GM19395 (cell line): ENCODE data around the gene CERS3.

ENCODE experiments used
- ATAC-seq: cut with Tn5 transposase; IDR thresholded peaks from one replicate; pipeline ENCODE4 v1.9.1; 2021; ENCODE audit warnings: mild to moderate bottlenecking, moderate library complexity; ENCODE audit not compliant: unreplicated experiment

The CERS3 gene

DNA sequence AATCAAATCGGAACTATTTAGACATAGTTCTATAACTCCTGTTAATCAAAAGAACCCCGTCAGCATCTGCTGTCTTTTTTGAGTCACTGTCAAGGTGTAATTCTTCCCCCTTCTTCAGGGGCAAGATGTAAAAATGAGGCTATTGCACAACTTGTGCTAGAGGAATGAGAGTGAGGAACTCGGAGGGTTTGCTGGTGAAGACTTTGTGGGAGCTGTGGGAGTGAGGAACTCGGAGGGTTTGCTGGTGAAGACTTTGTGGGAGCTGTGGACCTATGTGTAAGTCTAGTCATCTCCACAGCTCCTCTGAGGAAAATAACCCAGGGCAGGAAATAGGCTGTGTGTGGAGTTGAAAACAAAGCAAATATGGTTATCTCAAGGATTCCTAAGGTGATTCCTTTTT lies 2.5 kb upstream of the CERS3 start:
- no peak for ATAC-seq

DNA sequence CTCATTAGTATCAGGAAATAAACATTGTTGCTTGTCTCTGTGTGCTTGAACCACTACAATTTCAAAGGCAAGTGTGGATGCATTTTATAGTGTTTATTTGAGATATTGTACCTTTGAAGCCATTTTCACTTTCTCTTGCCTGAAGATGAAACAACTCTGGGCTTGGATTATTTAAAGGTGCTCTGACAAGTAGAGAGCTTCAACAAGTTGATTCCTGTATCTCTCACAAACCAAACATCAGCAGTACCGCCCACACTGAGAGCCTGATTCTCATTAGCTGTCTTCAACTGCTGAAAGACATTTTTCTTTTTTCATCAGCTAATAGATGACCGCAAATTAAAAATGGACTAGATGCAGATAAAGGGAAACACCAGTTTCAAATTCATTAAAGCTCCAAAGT lies 806 bp upstream of the CERS3 start:
- ATAC-seq: no peak

GRCh38 chr15:100526027-100526481 lies 2.7 kb downstream of the CERS3 start:
- no peak for ATAC-seq

- no peak for ATAC-seq
These were observed 3.3 kb downstream of the CERS3 start for GRCh38 chr15:100525436-100525835.

DNA sequence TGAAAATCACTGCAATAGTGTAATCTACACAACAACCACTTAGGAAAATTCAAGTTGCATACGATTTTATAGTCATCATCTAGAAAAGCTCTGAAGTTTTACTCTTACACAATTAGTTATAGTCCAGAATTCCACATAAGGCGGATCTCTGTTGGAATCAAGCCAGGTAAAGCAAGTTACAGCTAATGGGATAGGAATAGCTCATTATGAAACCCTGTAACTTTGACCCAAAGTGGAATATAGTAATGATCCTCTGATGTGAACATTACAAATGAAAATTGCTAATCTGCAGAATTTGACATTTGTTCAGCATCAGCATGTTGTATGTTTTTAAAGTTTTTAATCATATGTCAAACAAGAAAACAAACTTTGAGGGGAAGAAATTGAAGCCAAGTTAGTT lies 4.4 kb downstream of the CERS3 start:
- no peak for ATAC-seq

DNA sequence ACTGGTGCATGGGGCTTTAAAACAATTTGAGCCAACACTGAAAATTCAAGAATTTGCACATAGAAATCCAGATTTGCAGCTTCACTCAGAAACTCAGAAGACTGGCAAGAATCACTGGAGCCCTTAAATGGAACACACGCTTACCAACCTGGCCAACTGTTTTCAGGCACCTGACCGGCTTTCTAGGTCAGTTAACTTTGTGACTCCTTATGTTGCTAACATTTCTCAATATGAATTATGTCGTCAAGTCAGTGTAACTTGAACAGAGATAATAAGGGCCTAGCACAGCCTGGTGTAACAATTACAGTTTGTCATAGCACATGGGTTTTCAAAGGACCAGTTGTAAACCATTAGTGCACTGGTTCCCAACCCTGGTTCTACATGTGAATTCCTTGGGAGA lies 6.8 kb downstream of the CERS3 start:
- no peak for ATAC-seq

- ATAC-seq: no peak
These were observed 8.4 kb downstream of the CERS3 start for GRCh38 chr15:100520132-100520921.

DNA sequence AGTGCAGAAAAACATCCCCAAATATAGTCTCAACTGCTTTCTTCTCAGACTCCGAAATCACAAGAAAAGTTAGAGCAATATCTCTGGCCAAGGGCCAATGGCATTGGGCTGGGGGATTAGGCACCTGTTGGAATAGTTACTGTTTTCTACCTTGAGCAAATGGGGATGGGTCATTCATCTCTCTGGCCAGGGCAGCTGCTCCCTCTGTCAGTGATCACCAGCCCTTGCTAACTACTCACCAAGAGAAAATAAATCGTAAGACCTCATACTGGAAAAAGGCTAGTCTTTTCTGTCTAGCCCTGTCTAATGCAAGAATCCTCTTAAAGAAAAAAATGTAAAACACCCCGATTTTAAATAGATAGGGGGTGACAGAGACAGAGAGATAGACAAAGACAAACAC lies 10.9 kb downstream of the CERS3 start:
- ATAC-seq: no peak

DNA sequence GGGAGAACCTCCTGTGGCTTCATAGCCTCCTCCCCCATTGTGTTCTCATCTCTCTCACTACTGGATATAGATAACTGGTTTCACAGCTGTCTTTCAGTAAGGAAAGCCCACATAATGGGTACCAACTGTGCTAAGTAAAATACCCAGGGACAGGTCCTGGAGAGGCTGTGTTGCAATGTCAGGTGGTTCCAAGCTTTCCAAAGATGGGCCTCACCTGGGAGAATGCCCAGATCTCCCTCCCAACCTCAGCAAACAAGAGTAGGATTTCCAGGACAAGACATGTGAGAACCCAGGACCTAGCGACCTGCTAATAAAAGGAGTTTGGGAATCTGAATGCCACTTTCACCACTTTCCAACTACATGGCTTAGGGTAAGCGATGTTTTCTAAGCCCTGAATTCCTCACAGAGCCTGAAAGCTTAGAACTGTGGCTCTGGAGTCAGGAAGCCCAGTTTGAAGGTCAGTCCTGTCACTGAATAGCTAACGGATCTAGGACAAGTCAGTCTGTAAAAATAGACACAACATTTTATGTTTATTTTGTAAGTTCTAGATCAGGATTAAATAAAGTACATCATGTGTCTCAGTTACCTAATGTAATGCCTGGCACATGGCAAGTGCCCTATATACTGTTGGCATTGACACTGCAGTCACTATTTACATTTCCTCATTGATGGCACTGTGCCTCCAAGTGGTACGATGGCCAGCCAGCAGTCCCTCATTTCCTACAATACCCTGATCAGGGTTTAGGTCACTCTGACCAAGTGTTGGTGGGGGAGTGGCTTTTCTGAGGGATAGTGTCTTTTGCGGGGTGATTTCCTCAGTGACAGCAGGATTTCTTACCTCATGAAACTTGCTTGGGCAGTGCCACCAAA lies 11.9 kb downstream of the CERS3 start:
- ATAC-seq: no peak

GRCh38 chr15:100515758-100516157 lies 13.0 kb downstream of the CERS3 start:
- no peak for ATAC-seq

DNA sequence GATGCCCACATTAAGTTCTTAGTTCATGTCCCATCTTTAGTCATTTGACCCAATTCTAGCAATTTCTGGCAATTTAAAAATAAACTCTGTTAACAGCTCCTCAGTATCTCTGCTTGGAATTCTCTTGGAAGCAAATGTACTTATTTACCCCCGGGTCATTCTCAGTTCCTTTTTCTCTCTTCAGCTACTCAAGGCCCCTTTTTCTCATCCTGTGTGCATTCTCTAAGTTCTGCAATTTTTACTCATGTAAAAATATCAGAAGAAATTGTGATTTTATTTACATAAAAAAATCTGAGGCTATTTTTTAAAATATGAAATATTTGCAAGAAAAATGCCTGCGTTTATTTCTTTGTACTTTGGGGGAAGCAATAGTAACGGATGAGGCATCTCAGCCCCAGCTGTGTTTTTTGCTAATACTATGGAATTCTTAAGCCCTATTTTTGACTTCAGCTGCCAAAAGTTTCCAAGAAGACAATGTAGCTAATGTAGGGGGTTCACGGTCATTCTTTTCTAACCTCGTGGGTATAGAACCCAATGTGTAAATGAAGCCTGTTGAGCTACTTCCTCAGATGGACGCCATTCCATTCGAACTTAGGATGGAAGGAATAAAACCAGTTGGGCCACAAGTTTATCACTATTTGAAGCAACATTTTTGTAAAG lies 20.0 kb downstream of the CERS3 start:
- no peak for ATAC-seq

GRCh38 chr15:100502651-100503050 lies 26.1 kb downstream of the CERS3 start:
- ATAC-seq: no peak

GRCh38 chr15:100501117-100501516 lies 27.6 kb downstream of the CERS3 start:
- ATAC-seq: no peak

- ATAC-seq: no peak
These were observed 28.3 kb downstream of the CERS3 start for GRCh38 chr15:100500226-100500990.

- no peak for ATAC-seq
These were observed 32.9 kb downstream of the CERS3 start for GRCh38 chr15:100495861-100496260.

DNA sequence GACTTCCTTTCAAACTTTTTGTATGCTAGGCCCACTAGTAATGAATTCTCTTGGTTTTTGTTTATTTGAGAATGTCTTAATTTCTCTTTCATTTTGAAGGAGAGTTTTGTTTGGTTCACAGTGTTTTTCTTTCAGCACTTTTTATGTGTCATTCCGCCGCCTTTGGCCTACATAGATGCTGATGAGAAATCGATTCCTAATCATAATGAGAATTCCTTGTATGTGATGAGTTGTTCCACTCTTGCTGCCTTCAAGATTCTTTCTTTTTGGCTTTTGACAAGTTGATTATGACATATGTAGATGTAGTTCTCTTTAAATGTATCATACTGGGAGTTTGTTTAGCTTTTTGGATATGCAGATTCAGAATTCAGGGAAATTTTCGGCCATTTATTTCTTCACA lies 35.5 kb downstream of the CERS3 start:
- ATAC-seq: no peak

DNA sequence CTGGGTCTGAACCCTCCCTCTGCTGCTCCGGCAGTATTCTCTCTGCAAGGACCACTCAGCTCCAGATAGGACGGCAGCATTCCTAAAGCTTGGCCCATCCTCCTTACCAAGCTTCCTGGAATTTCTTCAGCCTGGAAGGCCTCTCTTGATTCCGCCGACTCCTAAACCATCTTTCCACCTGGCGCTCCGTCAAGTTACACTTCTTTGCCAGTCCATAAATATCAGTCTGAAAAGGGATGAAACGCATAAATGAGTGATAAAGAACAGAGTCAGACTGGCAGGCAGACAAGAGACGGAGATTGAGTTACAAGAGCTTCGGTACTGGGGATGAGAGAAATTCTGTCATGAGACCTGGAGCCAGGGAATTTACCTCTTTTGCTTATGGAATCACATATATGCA lies 44.3 kb downstream of the CERS3 start:
- no peak for ATAC-seq

DNA sequence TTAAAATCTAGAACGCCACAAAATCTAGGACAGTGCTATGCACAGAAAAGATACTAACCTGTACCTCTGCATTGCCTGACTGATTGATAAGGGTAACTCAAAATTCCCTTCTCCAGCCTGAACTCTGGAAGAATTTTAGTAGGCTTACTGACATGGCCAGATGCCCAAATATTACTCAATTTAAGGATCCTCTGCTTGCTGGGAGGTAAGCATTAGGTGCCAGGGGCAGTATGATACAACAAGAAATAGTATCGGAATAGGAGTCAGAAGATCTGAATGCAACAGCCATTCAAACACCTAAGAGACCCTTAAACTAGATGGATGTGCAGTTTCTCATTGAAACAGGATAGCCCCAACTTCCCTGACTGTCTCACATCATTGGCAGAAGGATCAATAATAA lies 45.4 kb downstream of the CERS3 start:
- ATAC-seq: no peak

- ATAC-seq: no peak
These were observed 51.9 kb downstream of the CERS3 start for GRCh38 chr15:100476805-100477204.

DNA sequence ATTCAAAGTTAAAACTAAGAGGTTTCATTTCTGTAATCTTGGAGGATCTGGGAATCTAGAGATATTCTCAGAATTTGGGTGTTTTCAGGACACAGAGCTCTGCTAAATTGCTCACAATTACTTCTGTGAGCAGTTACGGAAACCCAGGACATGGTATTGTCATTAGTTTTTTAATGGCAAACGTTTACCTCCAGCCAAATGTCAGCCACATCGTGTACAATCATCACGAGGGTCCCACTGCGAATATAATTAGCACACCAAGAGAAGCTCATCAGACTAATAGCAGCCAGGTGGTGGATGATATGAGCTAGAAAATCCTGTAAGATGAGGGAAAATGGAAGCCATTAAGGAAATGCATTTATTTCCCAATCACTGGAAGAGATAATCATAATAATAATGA lies 56.0 kb downstream of the CERS3 start:
- no peak for ATAC-seq

DNA sequence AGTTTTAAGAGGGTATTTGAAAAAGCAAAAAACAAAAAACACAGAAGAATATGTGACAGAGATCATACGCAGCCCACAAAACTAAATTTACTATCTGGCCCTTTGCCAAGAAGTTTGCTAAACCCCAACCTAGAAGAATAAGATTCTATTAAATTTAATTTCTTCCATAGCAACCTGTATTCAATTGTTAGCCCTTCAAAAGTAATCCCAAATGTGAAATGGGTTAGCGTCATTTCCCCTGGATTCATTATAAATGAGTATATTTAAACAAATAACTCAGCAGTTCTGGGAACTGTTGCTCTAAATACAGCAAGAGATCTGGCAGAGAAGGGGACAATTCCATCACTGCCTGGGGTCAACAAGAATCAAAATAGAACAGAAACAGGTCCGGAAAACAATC lies 56.8 kb downstream of the CERS3 start:
- no peak for ATAC-seq
